ENCODE results near the gene CNTNAP2. TPM values are rescaled to one million over a fixed set of nuclear protein-coding genes. Genes with fewer than 3 reads are reported as not detected.

Gene CNTNAP2
- total and polyA plus RNA-seq, 2 of the 4 experiments (the other 2 are of a cell fraction): not detected

GRCh38 chr7:146496657-146497056, 380.1 kb downstream of the CNTNAP2 start:
- WGBS, 2 experiments (ENCODE audit: extremely low coverage in 2 of 2, insufficient read length in 1 of 2): no CpG with 5 or more reads among the region's 2 CpGs
- H4K20me1 ChIP-seq (ENCODE audit: insufficient read depth, low read length): no peaks in the 10 kb centered on the region
- H4K5ac ChIP-seq (ENCODE audit: low read depth, low read length): no peak overlapping the region
- H3K23ac ChIP-seq (ENCODE audit: low read depth, low read length): no peak overlapping the region
- H3K4ac ChIP-seq (ENCODE audit: low read depth, low read length): no peak overlapping the region
- H2BK15ac ChIP-seq (ENCODE audit: low read depth, low read length): no peak overlapping the region
- no peaks in the 10 kb centered on the region for H3K27me3 ChIP-seq (ENCODE audit: control insufficient read depth, insufficient read depth, low read length)
- no peak overlapping the region for H3K27ac ChIP-seq (ENCODE audit: insufficient read depth, low read length)
- CTCF ChIA-PET: interaction anchor here (0.6 kb wide), 1 partner anchor 51 kb away, joined by 3 read pairs; no protein-coding TSS in a partner anchor
- no peak overlapping the region for H3K18ac ChIP-seq (ENCODE audit: low read depth, low read length)
- POLR2A ChIA-PET (ENCODE audit: unreplicated experiment): no interaction called here
- no peak overlapping the region for H4K8ac ChIP-seq (ENCODE audit: low read depth in 2 of 2, low read length in 2 of 2)
- in situ Hi-C loops (cut with MboI; ENCODE audit: low sequenced_read_pairs) (no loop called here), intact Hi-C loops (cut with micrococcal nuclease) (no loop called here), dilution Hi-C loops (cut with HindIII; ENCODE audit: low sequenced_read_pairs, unreplicated experiment) (no loop called here)
- H2AFZ ChIP-seq (replicated peaks; ENCODE audit: low read length, poor library complexity): no peak overlapping the region
- peaks cover 3% of the 10 kb centered on the region; the same call in 1 of the 2 replicates for H3K9me3 ChIP-seq (ENCODE audit: control insufficient read depth, insufficient read depth, low read length)
- no peak overlapping the region for H4K91ac ChIP-seq (ENCODE audit: insufficient read depth, low read depth, low read length)
- no peak for ATAC-seq (ENCODE audit: low read depth)
- H3K56ac ChIP-seq (ENCODE audit: extremely low read depth, insufficient read depth, low read length): no peak overlapping the region
- no peak overlapping the region for H2AK5ac ChIP-seq (ENCODE audit: low read depth, low read length)
- H3K9ac ChIP-seq (ENCODE audit: low read depth, low read length): no peak overlapping the region
- no peak overlapping the region for H3K4me3 ChIP-seq (ENCODE audit: insufficient read depth, low read depth, low read length)
- H3K4me2 ChIP-seq (ENCODE audit: low read depth, low read length): no peak overlapping the region
- H2BK120ac ChIP-seq (ENCODE audit: low read depth, low read length): no peak overlapping the region
- no peak for DNase-seq
- no peak overlapping the region for H2BK5ac ChIP-seq (ENCODE audit: low read depth, low read length, poor library complexity, severe bottlenecking)
- no peak overlapping the region for H2AK9ac ChIP-seq (replicated peaks; ENCODE audit: low read depth, low read length, poor library complexity)
- no peaks in the 10 kb centered on the region for H3K79me1 ChIP-seq (ENCODE audit: low read depth in 1 of 2, low read length in 2 of 2)
- no peaks in the 10 kb centered on the region for H3K36me3 ChIP-seq (ENCODE audit: control insufficient read depth, insufficient read depth, low read length)
- H3K4me1 ChIP-seq (ENCODE audit: control insufficient read depth, insufficient read depth, low read length): no peaks in the 10 kb centered on the region
- H3K14ac ChIP-seq (replicated peaks; ENCODE audit: low read depth, low read length): no peak overlapping the region
- no peaks in the 10 kb centered on the region for H3K9me1 ChIP-seq (ENCODE audit: insufficient read depth, low read length)
- no peak overlapping the region for H2BK20ac ChIP-seq (ENCODE audit: low read depth, low read length)
- TF ChIP-seq SMC3 (IDR thresholded peaks at IDR 0.05; ENCODE audit: low read depth, low read length) (no peak), BHLHE40 (IDR thresholded peaks at IDR 0.05; ENCODE audit: low read depth, low read length) (no peak), RAD21 (IDR thresholded peaks at IDR 0.05; ENCODE audit: low read length) (no peak), MXI1 (IDR thresholded peaks at IDR 0.05; ENCODE audit: borderline replicate concordance, low read depth, low read length) (no peak), MAZ (IDR thresholded peaks at IDR 0.05; ENCODE audit: borderline replicate concordance, low read depth, low read length) (no peak), FOS (IDR thresholded peaks at IDR 0.05; ENCODE audit: low read depth, low read length) (no peak)
- no TSS peak for BruUV-seq (replicated peaks)
